Measurements from ENCODE around the gene ZNF526.
"Not testable (repeated sequence)": the region's sequence is repeated elsewhere in the genome, so short reads cannot be mapped to it uniquely, and the experiment has no call there.

Gene ZNF526

GRCh38 chr19:42266928-42267603 is 47.0 kb downstream of the ZNF526 start:
- not testable (repeated sequence) for DNase-seq (ENCODE audit: low read depth)

GRCh38 chr19:42267644-42268141 is 47.6 kb downstream of the ZNF526 start:
- DNase-seq (ENCODE audit: low read depth): no peak

- DNase-seq (ENCODE audit: low read depth): peak; percentile 98
Observed at GRCh38 chr19:42268142-42268703, 48.1 kb downstream of the ZNF526 start.

GRCh38 chr19:42268704-42269477 is 48.8 kb downstream of the ZNF526 start, which contains the start of gene CIC:
TSS of gene CIC (plus strand) at chr19:42269252. CDS start at chr19:42271784, 2,532 bp downstream.
- DNase-seq (ENCODE audit: low read depth): peak; percentile 100

DNA sequence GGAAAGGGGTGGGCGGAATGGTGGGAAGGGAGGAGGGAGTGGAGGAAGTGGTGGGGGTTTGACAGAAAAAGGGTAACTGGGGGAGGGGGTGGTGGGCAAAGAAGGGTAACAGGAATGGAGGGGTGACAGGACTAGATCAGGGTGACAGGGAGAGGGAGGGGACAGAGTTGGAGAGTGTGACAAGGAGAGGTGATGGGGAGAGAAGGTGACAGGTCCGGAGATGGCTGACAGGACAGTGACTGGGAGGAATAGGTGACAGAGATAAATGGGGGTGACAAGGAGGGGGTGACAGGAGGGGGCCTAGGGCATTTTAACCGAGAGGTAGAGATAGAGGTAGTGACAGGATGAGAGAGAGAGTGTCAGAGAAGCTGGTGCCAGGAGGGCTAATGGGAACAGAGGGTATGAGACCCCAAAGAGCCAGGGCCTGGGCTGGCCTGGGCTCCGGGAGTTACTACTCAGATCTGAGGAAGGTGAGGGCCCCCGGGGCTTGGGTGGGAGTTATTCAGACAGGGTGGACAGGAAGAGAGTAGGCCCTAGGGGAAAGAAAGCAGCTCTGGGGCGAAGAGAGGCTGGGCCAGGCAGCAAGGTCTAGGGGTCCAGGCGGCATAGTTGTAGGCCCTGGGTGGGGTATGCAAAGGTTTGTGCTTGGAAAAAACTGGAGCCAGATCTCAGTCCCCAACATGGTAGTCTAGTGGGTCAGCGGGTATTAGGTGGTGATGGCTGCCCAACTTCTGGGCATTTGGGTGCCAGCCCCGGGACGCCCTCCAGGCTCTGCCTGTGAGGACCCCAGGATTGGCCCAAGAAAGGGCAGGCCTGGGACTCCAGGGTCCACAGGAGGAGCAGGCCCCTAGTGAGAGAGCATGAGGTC is 49.6 kb downstream of the ZNF526 start:
- no peak for DNase-seq (ENCODE audit: low read depth)

DNA sequence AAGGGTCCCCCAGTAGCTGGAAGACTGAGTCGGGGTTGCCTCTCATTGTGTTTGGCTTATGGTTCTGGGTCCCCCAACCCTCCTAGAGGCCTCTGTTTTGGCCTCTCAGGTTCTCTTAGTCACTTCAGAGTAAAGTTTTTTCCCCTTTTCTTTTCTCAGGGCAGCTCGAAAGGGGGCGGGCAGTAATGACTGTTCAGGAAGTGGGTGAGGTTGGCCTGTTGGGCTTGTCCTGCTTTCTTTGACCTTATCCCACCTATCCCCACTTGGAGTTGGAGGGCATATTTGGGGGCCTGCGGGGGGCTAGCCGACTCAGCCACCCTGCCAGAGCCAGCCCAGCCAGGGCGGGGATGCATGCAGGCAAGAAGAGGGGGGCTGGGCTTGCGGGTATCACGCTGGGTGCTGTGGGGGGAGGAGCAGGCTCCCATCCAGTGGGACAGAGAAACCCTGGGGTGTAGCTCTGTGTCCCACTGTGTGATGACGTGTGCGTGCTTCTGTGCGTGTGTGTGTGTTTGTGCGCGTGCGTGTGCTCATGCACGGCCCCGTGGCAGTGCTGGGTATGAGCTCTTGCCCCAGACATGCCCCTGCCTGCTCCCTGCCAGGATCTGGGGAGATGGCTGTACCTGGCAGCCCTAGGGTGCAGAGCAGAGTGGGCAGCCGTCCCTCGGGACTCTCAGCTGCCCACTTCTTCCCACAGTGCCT is 50.4 kb downstream of the ZNF526 start:
- no peak for DNase-seq (ENCODE audit: low read depth)

- DNase-seq (ENCODE audit: low read depth): no peak
Observed at GRCh38 chr19:42271045-42271419, 50.9 kb downstream of the ZNF526 start.

DNA sequence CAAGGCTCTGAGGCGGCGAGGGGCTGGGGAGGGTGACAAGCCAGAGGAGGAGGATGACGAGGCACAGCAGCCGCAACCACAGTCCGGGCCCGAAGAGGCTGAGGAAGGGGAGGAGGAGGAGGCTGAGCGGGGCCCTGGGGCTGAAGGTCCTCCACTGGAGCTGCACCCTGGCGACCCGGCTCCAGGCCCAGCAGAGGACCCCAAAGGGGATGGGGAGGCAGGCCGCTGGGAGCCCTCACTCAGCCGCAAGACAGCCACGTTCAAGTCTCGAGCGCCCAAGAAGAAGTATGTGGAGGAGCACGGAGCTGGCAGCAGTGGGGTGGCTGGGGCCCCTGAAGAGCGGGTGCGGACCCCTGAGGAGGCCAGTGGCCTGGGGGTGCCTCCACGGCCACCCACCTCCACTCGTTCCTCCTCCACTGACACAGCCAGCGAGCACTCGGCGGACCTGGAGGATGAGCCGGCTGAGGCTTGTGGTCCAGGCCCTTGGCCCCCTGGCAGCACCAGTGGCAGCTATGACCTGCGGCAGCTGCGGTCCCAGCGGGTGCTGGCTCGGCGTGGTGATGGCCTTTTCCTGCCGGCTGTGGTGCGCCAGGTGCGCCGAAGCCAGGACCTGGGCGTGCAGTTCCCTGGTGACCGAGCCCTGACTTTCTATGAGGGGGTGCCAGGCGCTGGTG is 51.9 kb downstream of the ZNF526 start:
- DNase-seq (ENCODE audit: low read depth): no peak

- no peak for DNase-seq (ENCODE audit: low read depth)
Observed at GRCh38 chr19:42272535-42272897, 52.4 kb downstream of the ZNF526 start.

- DNase-seq (ENCODE audit: low read depth): no peak
Observed at GRCh38 chr19:42272989-42273406, 52.9 kb downstream of the ZNF526 start.

DNA sequence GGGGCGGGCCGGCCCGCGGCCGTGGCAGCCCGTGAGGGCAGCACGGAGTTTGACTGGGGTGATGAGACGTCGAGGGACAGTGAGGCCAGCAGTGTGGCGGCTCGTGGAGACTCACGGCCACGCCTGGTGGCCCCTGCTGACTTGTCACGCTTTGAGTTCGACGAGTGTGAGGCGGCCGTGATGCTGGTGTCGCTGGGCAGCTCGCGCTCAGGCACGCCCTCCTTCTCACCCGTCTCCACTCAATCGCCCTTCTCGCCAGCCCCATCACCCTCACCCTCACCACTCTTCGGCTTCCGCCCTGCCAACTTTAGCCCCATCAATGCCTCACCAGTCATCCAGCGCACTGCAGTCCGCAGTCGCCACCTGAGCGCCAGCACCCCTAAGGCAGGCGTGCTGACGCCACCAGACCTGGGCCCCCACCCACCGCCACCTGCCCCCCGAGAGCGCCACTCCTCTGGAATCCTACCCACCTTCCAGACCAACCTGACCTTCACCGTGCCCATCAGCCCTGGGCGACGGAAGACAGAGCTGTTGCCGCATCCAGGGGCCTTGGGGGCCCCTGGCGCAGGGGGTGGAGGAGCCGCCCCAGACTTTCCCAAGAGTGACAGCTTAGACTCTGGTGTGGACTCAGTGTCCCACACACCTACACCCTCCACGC is 53.4 kb downstream of the ZNF526 start:
- no peak for DNase-seq (ENCODE audit: low read depth)

GRCh38 chr19:42274065-42274682 is 54.1 kb downstream of the ZNF526 start:
- DNase-seq (ENCODE audit: low read depth): no peak

DNA sequence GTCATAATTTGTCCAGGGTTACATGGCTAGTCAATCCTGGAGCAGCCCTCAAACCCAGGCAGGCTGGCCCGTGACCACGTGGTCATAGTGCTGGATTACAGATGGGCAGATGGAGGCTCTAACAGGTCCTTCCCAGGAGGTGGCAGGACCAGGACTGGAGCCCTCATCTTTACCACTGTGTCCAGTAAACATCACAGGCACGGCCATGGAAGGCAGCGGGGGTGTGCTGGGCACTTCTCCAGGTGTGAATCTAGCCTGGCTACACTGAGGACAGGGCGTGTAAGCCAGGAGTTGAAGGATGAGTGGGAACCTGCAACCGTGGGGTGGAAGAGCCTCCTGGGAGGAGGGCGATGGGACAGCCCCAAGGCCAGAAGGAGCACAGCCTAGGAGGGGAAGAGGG is 55.0 kb downstream of the ZNF526 start:
- DNase-seq (ENCODE audit: low read depth): no peak

DNA sequence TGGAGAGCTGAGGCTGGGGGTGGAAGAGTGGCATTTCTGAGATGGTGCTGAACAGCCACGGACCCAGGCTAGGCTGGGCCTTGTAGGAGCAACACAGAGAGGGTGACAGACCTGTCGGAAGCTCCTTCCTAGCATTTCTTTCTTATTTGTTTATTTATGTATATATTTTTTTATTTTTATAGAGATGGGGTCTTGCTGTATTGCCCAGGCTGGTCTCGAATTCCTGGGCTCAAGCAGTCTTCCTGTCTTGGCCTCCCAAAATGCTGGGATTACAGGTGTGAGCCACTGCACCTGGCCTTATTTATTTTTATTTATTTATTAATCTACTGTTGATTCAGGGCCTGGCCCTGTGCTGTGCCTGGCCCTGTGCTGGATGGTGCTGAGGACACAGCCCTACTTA is 55.4 kb downstream of the ZNF526 start:
- DNase-seq (ENCODE audit: low read depth): no peak

GRCh38 chr19:42276284-42276683 is 56.2 kb downstream of the ZNF526 start:
- no peak for DNase-seq (ENCODE audit: low read depth)

- DNase-seq (ENCODE audit: low read depth): no peak
Observed at GRCh38 chr19:42276821-42277220, 56.7 kb downstream of the ZNF526 start.

All from non-pigmented ciliary epithelial cell (primary cell).